ENCODE results near the gene SEC22A.

The SEC22A gene

DNA sequence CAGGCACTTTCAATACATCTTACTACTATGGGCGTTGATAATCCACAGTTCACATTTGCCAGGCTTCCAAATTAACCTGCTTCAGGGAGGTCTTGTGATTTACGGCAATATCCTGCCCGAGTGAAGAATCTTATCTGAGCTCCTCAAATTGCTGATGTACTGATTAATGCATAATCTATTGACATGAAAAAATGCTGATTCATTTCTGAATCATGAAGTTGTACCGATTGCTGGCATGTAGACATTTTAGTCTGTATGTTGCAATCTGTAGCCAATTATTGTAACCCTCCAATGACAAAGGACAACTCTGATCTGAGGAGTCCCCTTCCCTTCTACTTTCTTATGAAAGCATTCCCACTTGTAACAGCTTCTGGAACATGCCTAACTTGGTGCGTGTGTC, 97.2 kb downstream of the SEC22A start:
- no peak overlapping the region for H2BK12ac ChIP-seq (ENCODE audit: low read length)
- WGBS, 2 donors (ENCODE audit: extremely low coverage in 2 of 2, insufficient read length in 2 of 2, insufficient replicate concordance in 1 of 2) = no CpG with 5 or more reads among the region's 5 CpGs
- H3K4me1 ChIP-seq (ENCODE audit: control insufficient read depth in 2 of 2, insufficient read depth in 1 of 2, low read depth in 1 of 2, low read length in 2 of 2) = no peaks in the 10 kb centered on the region
- DNase-seq (ENCODE audit: low spot score) = no peak
- H3K27me3 ChIP-seq (ENCODE audit: control insufficient read depth in 3 of 3, insufficient read depth in 3 of 3, low read depth in 1 of 3, low read length in 3 of 3) = peaks cover 0 to 22% (median 0%) of the 10 kb centered on the region in 3 experiments
- no peak overlapping the region for H3K27ac ChIP-seq (replicated peaks; ENCODE audit: low read length)
- no peak overlapping the region for H3K4me3 ChIP-seq (ENCODE audit: low read length in 2 of 2)
- no peak overlapping the region for H3K9ac ChIP-seq (ENCODE audit: low read depth, low read length, poor library complexity)
- no peak overlapping the region for H3K14ac ChIP-seq (ENCODE audit: low read length)
- no peak overlapping the region for H4K8ac ChIP-seq (ENCODE audit: low read depth, low read length)
- peaks cover 2% of the 10 kb centered on the region for H3K79me1 ChIP-seq (ENCODE audit: low read depth, low read length)
- H3K4ac ChIP-seq (ENCODE audit: low read length) = no peak overlapping the region
- no peak overlapping the region for H2BK120ac ChIP-seq (ENCODE audit: low read depth, low read length)
- no peaks in the 10 kb centered on the region for H3K9me3 ChIP-seq (replicated peaks in 1 of 2; ENCODE audit: control insufficient read depth in 2 of 2, insufficient read depth in 1 of 2, low read depth in 1 of 2, low read length in 2 of 2)
- H4K91ac ChIP-seq (ENCODE audit: low read depth, low read length, poor library complexity) = no peak overlapping the region
- H3K36me3 ChIP-seq (replicated peaks in 1 of 2; ENCODE audit: control insufficient read depth in 2 of 2, insufficient read depth in 2 of 2, low read length in 2 of 2) = no peaks in the 10 kb centered on the region
- no peak overlapping the region for H2AK5ac ChIP-seq (ENCODE audit: low read depth, low read length)
- no peak overlapping the region for H2AFZ ChIP-seq (ENCODE audit: low read length)
- no peak overlapping the region for H3K4me2 ChIP-seq (ENCODE audit: insufficient read depth, low read length, poor library complexity, severe bottlenecking)
- H3K18ac ChIP-seq (ENCODE audit: low read length) = no peak overlapping the region
- no peak overlapping the region for H2BK15ac ChIP-seq (ENCODE audit: low read length)
- H3K23ac ChIP-seq (ENCODE audit: low read depth, low read length, poor library complexity) = no peak overlapping the region
- H2BK5ac ChIP-seq (ENCODE audit: low read length) = no peak overlapping the region

DNA sequence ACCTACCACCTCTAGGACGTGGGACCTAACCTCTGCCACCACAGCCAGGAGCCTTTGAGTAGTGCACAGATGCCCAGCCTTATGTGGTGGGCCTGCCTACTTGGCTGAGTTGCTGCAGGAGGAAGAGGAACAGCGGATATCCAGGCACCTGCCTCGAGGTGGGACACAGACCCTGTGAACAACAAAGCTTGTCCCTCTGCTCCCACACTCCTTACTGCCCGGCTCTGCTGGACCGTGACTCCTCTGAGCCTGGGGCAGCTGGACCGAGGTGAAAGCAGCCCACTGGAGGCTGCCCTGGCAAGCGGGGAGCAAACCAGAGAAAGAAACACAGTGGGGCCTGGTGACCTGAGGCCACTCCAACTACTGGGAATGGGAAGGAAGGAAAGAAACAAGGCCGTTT, 97.8 kb downstream of the SEC22A start:
- H3K4me2 ChIP-seq (ENCODE audit: insufficient read depth, low read length, poor library complexity, severe bottlenecking) = no peak overlapping the region
- no peak overlapping the region for H4K8ac ChIP-seq (ENCODE audit: low read depth, low read length)
- no peaks in the 10 kb centered on the region for H3K4me1 ChIP-seq (ENCODE audit: control insufficient read depth in 2 of 2, insufficient read depth in 1 of 2, low read depth in 1 of 2, low read length in 2 of 2)
- H3K18ac ChIP-seq (ENCODE audit: low read length) = peak overlapping the region; percentile 49
- H2BK12ac ChIP-seq (ENCODE audit: low read length) = peak overlapping the region; percentile 7
- no peak overlapping the region for H2BK5ac ChIP-seq (ENCODE audit: low read length)
- no peak overlapping the region for H2AK5ac ChIP-seq (ENCODE audit: low read depth, low read length)
- H2BK15ac ChIP-seq (ENCODE audit: low read length) = no peak overlapping the region
- H4K91ac ChIP-seq (ENCODE audit: low read depth, low read length, poor library complexity) = no peak overlapping the region
- no CpG with 5 or more reads among the region's 8 CpGs for WGBS, 2 donors (ENCODE audit: extremely low coverage in 2 of 2, insufficient read length in 2 of 2, insufficient replicate concordance in 1 of 2)
- no peak for DNase-seq (ENCODE audit: low spot score)
- H3K79me1 ChIP-seq (ENCODE audit: low read depth, low read length) = peaks cover 2% of the 10 kb centered on the region
- H3K36me3 ChIP-seq (replicated peaks in 1 of 2; ENCODE audit: control insufficient read depth in 2 of 2, insufficient read depth in 2 of 2, low read length in 2 of 2) = no peaks in the 10 kb centered on the region
- no peaks in the 10 kb centered on the region for H3K9me3 ChIP-seq (replicated peaks in 1 of 2; ENCODE audit: control insufficient read depth in 2 of 2, insufficient read depth in 1 of 2, low read depth in 1 of 2, low read length in 2 of 2)
- H3K14ac ChIP-seq (ENCODE audit: low read length) = no peak overlapping the region
- H3K27ac ChIP-seq (replicated peaks; ENCODE audit: low read length) = no peak overlapping the region
- peaks cover 0 to 27% (median 0%) of the 10 kb centered on the region in 3 experiments for H3K27me3 ChIP-seq (ENCODE audit: control insufficient read depth in 3 of 3, insufficient read depth in 3 of 3, low read depth in 1 of 3, low read length in 3 of 3)
- no peak overlapping the region for H2AFZ ChIP-seq (ENCODE audit: low read length)
- H3K9ac ChIP-seq (ENCODE audit: low read depth, low read length, poor library complexity) = no peak overlapping the region
- H3K4ac ChIP-seq (ENCODE audit: low read length) = no peak overlapping the region
- no peak overlapping the region for H3K23ac ChIP-seq (ENCODE audit: low read depth, low read length, poor library complexity)
- H2BK120ac ChIP-seq (ENCODE audit: low read depth, low read length) = no peak overlapping the region
- no peak overlapping the region for H3K4me3 ChIP-seq (ENCODE audit: low read length in 2 of 2)

DNA sequence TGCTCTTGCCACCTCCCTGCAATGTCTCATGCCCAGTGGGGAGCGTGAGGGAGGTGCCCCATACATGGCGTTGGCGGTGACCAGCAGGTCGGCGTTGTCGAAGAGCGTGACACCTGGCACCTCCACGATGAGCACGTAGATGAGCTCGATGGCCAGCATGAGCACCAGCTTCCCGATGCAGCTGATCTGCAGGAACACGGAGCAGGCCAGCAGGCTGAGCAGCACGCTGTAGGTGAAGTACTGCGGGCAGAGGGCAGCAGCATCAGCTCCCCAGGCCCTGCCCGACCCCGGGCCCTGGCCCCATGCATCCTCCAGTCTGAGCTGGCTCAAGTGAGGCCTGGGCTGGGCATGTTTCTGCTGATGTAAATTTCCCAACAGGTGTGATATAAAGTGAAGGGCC, 98.3 kb downstream of the SEC22A start:
- peak overlapping the region; percentile 45 for H4K8ac ChIP-seq (ENCODE audit: low read depth, low read length)
- H3K14ac ChIP-seq (ENCODE audit: low read length) = peak overlapping the region; percentile 92
- peaks cover 0 to under 1% of the 10 kb centered on the region in 2 donors for H3K9me3 ChIP-seq (replicated peaks in 1 of 2; ENCODE audit: control insufficient read depth in 2 of 2, insufficient read depth in 1 of 2, low read depth in 1 of 2, low read length in 2 of 2)
- H3K27ac ChIP-seq (replicated peaks; ENCODE audit: low read length) = no peak overlapping the region
- peak overlapping the region; percentile 57 for H3K4ac ChIP-seq (ENCODE audit: low read length)
- H3K79me1 ChIP-seq (ENCODE audit: low read depth, low read length) = peaks cover 2% of the 10 kb centered on the region
- H2BK15ac ChIP-seq (ENCODE audit: low read length) = no peak overlapping the region
- no peak overlapping the region for H3K23ac ChIP-seq (ENCODE audit: low read depth, low read length, poor library complexity)
- no peak overlapping the region for H3K4me3 ChIP-seq (ENCODE audit: low read length in 2 of 2)
- no peak overlapping the region for H2AFZ ChIP-seq (ENCODE audit: low read length)
- H2BK12ac ChIP-seq (ENCODE audit: low read length) = no peak overlapping the region
- peak overlapping the region; percentile 84 for H3K18ac ChIP-seq (ENCODE audit: low read length)
- peaks cover 0 to 30% (median 0%) of the 10 kb centered on the region in 3 experiments for H3K27me3 ChIP-seq (ENCODE audit: control insufficient read depth in 3 of 3, insufficient read depth in 3 of 3, low read depth in 1 of 3, low read length in 3 of 3)
- no peak overlapping the region for H2BK120ac ChIP-seq (ENCODE audit: low read depth, low read length)
- no peak overlapping the region for H3K4me2 ChIP-seq (ENCODE audit: insufficient read depth, low read length, poor library complexity, severe bottlenecking)
- no peaks in the 10 kb centered on the region for H3K36me3 ChIP-seq (replicated peaks in 1 of 2; ENCODE audit: control insufficient read depth in 2 of 2, insufficient read depth in 2 of 2, low read length in 2 of 2)
- no peak overlapping the region for H4K91ac ChIP-seq (ENCODE audit: low read depth, low read length, poor library complexity)
- no peak overlapping the region for H3K9ac ChIP-seq (ENCODE audit: low read depth, low read length, poor library complexity)
- no peak overlapping the region for H2BK5ac ChIP-seq (ENCODE audit: low read length)
- no peak for DNase-seq (ENCODE audit: low spot score)
- WGBS, 2 donors (ENCODE audit: extremely low coverage in 2 of 2, insufficient read length in 2 of 2, insufficient replicate concordance in 1 of 2) = no CpG with 5 or more reads among the region's 16 CpGs
- peak overlapping the region; percentile 33 for H2AK5ac ChIP-seq (ENCODE audit: low read depth, low read length)
- no peaks in the 10 kb centered on the region for H3K4me1 ChIP-seq (ENCODE audit: control insufficient read depth in 2 of 2, insufficient read depth in 1 of 2, low read depth in 1 of 2, low read length in 2 of 2)

GRCh38 chr3:123300583-123300982, 98.8 kb downstream of the SEC22A start:
- Histone ChIP-seq H3K9me3 (replicated peaks in 1 of 2; ENCODE audit: control insufficient read depth in 2 of 2, insufficient read depth in 1 of 2, low read depth in 1 of 2, low read length in 2 of 2) (peaks cover 0 to 2% of the 10 kb centered on the region in 2 donors), H3K14ac (ENCODE audit: low read length) (no peak overlapping the region), H2BK5ac (ENCODE audit: low read length) (no peak overlapping the region), H3K4me3 (ENCODE audit: low read length in 2 of 2) (no peak overlapping the region), H3K4me2 (ENCODE audit: insufficient read depth, low read length, poor library complexity, severe bottlenecking) (no peak overlapping the region), H3K9ac (ENCODE audit: low read depth, low read length, poor library complexity) (no peak overlapping the region), H3K4ac (ENCODE audit: low read length) (no peak overlapping the region), H3K23ac (ENCODE audit: low read depth, low read length, poor library complexity) (no peak overlapping the region), H2BK15ac (ENCODE audit: low read length) (no peak overlapping the region), H3K4me1 (ENCODE audit: control insufficient read depth in 2 of 2, insufficient read depth in 1 of 2, low read depth in 1 of 2, low read length in 2 of 2) (no peaks in the 10 kb centered on the region), H3K36me3 (replicated peaks in 1 of 2; ENCODE audit: control insufficient read depth in 2 of 2, insufficient read depth in 2 of 2, low read length in 2 of 2) (no peaks in the 10 kb centered on the region), H2BK120ac (ENCODE audit: low read depth, low read length) (no peak overlapping the region), H2AK5ac (ENCODE audit: low read depth, low read length) (no peak overlapping the region), H3K79me1 (ENCODE audit: low read depth, low read length) (no peaks in the 10 kb centered on the region), H3K18ac (ENCODE audit: low read length) (no peak overlapping the region), H3K27ac (replicated peaks; ENCODE audit: low read length) (no peak overlapping the region), H4K91ac (ENCODE audit: low read depth, low read length, poor library complexity) (no peak overlapping the region), H3K27me3 (ENCODE audit: control insufficient read depth in 3 of 3, insufficient read depth in 3 of 3, low read depth in 1 of 3, low read length in 3 of 3) (peaks cover 0 to 26% (median 0%) of the 10 kb centered on the region in 3 experiments), H4K8ac (ENCODE audit: low read depth, low read length) (no peak overlapping the region), H2BK12ac (ENCODE audit: low read length) (no peak overlapping the region), H2AFZ (ENCODE audit: low read length) (no peak overlapping the region)
- no peak for DNase-seq (ENCODE audit: low spot score)
- WGBS, 2 donors (ENCODE audit: extremely low coverage in 2 of 2, insufficient read length in 2 of 2, insufficient replicate concordance in 1 of 2) = no CpG with 5 or more reads among the region's 8 CpGs
